H9 (cell line): ENCODE data around the gene RPS6KA4. TPM values are rescaled to one million over a fixed set of nuclear protein-coding genes. Genes with fewer than 3 reads are reported as not detected.

Experiments used
- DNase-seq: peaks from one replicate; pipeline ENCODE4 v3.0.0-alpha.2; 2017
- H2AFZ ChIP-seq: one replicate; pipeline ENCODE4 v1.6.1; 2013; ENCODE audit warnings: mild to moderate bottlenecking, low read length, control low read depth, moderate library complexity
- H2AK5ac ChIP-seq: 2 replicates; pipeline ENCODE4 v1.6.1; 2013; ENCODE audit warnings: low read length, control low read depth, mixed read lengths; ENCODE audit not compliant: insufficient read length
- H2BK120ac ChIP-seq: one replicate; pipeline ENCODE4 v1.6.1; 2013; ENCODE audit warnings: low read depth, mild to moderate bottlenecking, low read length, control low read depth, inconsistent platforms; ENCODE audit not compliant: poor library complexity, severe bottlenecking
- H2BK12ac ChIP-seq: 2 replicates; pipeline ENCODE4 v1.6.1; 2013; ENCODE audit warnings: low read length, control low read depth, mixed read lengths, low read depth; ENCODE audit not compliant: insufficient read length
- H2BK15ac ChIP-seq: 2 replicates; pipeline ENCODE4 v1.6.1; 2013; ENCODE audit warnings: low read depth, low read length, control low read depth
- H2BK20ac ChIP-seq: one replicate; pipeline ENCODE4 v1.6.1; 2013; ENCODE audit warnings: low read depth, mild to moderate bottlenecking, low read length, control low read depth, inconsistent platforms; ENCODE audit not compliant: poor library complexity, severe bottlenecking
- H2BK5ac ChIP-seq: 2 replicates; pipeline ENCODE4 v1.6.1; 2013; ENCODE audit warnings: low read length, control low read depth, mixed read lengths; ENCODE audit not compliant: insufficient read length
- H3K14ac ChIP-seq: 2 replicates; pipeline ENCODE4 v1.6.1; 2013; ENCODE audit warnings: low read length, control low read depth; ENCODE audit not compliant: insufficient read depth
- H3K18ac ChIP-seq: 2 replicates; pipeline ENCODE4 v1.6.1; 2013; ENCODE audit warnings: low read depth, mild to moderate bottlenecking, mixed read lengths, low read length, control low read depth; ENCODE audit not compliant: insufficient read length
- H3K23ac ChIP-seq: 2 replicates; pipeline ENCODE4 v1.6.1; 2013; ENCODE audit warnings: low read length, control low read depth, mixed read lengths, low read depth; ENCODE audit not compliant: insufficient read length
- H3K23me2 ChIP-seq: 2 replicates; pipeline ENCODE4 v1.6.1; 2013; ENCODE audit warnings: low read depth, mild to moderate bottlenecking, mixed read lengths, low read length, control low read depth; ENCODE audit not compliant: insufficient read length, poor library complexity, severe bottlenecking
- H3K27ac ChIP-seq: 2 replicates; pipeline ENCODE4 v1.5.1; 2013; ENCODE audit warnings: low read length, control low read depth, mixed read lengths, low read depth; ENCODE audit not compliant: insufficient read length
- H3K27me3 ChIP-seq: 2 replicates; pipeline ENCODE4 v1.6.1; 2013; ENCODE audit warnings: low read length, control low read depth, inconsistent platforms; ENCODE audit not compliant: insufficient read depth
- H3K4ac ChIP-seq: 2 replicates; pipeline ENCODE4 v1.6.1; 2013; ENCODE audit warnings: low read depth, mild to moderate bottlenecking, control low read depth, inconsistent platforms, low read length, moderate library complexity
- H3K4me1 ChIP-seq: 2 replicates; pipeline ENCODE4 v1.6.1; 2013; ENCODE audit warnings: low read length, control low read depth, inconsistent platforms; ENCODE audit not compliant: insufficient read depth
- H3K4me2 ChIP-seq: 2 replicates; pipeline ENCODE4 v1.6.1; 2013; ENCODE audit warnings: low read length, control low read depth, mixed read lengths; ENCODE audit not compliant: insufficient read length, insufficient read depth
- H3K56ac ChIP-seq: 2 replicates; pipeline ENCODE4 v1.6.1; 2013; ENCODE audit warnings: low read depth, mild to moderate bottlenecking, mixed read lengths, low read length, control low read depth; ENCODE audit not compliant: insufficient read length
- H3K79me1 ChIP-seq: 2 replicates; pipeline ENCODE4 v1.6.1; 2013; ENCODE audit warnings: low read depth, mild to moderate bottlenecking, moderate library complexity, low read length, control low read depth, inconsistent platforms; ENCODE audit not compliant: insufficient read depth, poor library complexity, severe bottlenecking
- H3K79me2 ChIP-seq: 2 replicates; pipeline ENCODE4 v1.6.1; 2013; ENCODE audit warnings: low read length, control low read depth, inconsistent platforms; ENCODE audit not compliant: insufficient read depth
- H3K9ac ChIP-seq: 2 replicates; pipeline ENCODE4 v1.6.1; 2013; ENCODE audit warnings: low read length, control low read depth, mixed read lengths; ENCODE audit not compliant: insufficient read length; ENCODE audit errors: extremely low read depth
- H3K9me3 ChIP-seq: one replicate; pipeline ENCODE4 v1.6.1; 2013; ENCODE audit warnings: low read depth, low read length, inconsistent platforms; ENCODE audit not compliant: control insufficient read depth
- H3T11ph ChIP-seq: one replicate; pipeline ENCODE4 v1.6.1; 2013; ENCODE audit warnings: mild to moderate bottlenecking, low read length, control low read depth, inconsistent platforms
- H4K20me1 ChIP-seq: one replicate; pipeline ENCODE4 v1.6.1; 2013; ENCODE audit not compliant: control insufficient read depth, insufficient read length, insufficient read depth
- H4K5ac ChIP-seq: 2 replicates; pipeline ENCODE4 v1.6.1; 2013; ENCODE audit warnings: low read depth, mild to moderate bottlenecking, mixed read lengths, low read length, control low read depth; ENCODE audit not compliant: insufficient read length
- H4K8ac ChIP-seq: replicated peaks from 2 replicates; pipeline ENCODE4 v1.6.1; 2013; ENCODE audit warnings: low read length, control low read depth, mixed read lengths, low read depth; ENCODE audit not compliant: insufficient read length
- H4K91ac ChIP-seq: 2 replicates; pipeline ENCODE4 v1.6.1; 2013; ENCODE audit warnings: low read depth, mild to moderate bottlenecking, moderate library complexity, mixed read lengths, low read length, control low read depth; ENCODE audit not compliant: insufficient read length
- H3K27ac Mint-ChIP-seq, 3 experiments: 2 replicates in 2 of 3; 3 replicates in 1 of 3; pipeline ENCODE4 v1.8.0; 2020 to 2021; ENCODE audit warnings: mixed read lengths in 3 of 3, mild to moderate bottlenecking in 1 of 3, moderate library complexity in 1 of 3
- H3K27me3 Mint-ChIP-seq: 2 replicates; pipeline ENCODE4 v1.8.0; 2021; ENCODE audit warnings: low read depth, mild to moderate bottlenecking, moderate library complexity, mixed read lengths
- H3K36me3 Mint-ChIP-seq, 3 experiments: 2 replicates in 2 of 3; 3 replicates in 1 of 3; pipeline ENCODE4 v1.8.0; 2020 to 2021; ENCODE audit warnings: low read depth in 3 of 3, mixed read lengths in 3 of 3; ENCODE audit not compliant: insufficient read depth in 1 of 3
- H3K4me1 Mint-ChIP-seq, 2 experiments: 2 replicates each; pipeline ENCODE4 v1.8.0; 2020; ENCODE audit warnings: mixed read lengths in 2 of 2
- H3K4me3 Mint-ChIP-seq, 2 experiments: 2 replicates in 1 of 2; 3 replicates in 1 of 2; pipeline ENCODE4 v1.8.0; 2020 to 2021; ENCODE audit warnings: mild to moderate bottlenecking in 2 of 2, mixed read lengths in 2 of 2, moderate library complexity in 1 of 2
- H3K9me3 Mint-ChIP-seq, 2 experiments: 2 replicates in 1 of 2; 3 replicates in 1 of 2; pipeline ENCODE4 v1.8.0; 2020; ENCODE audit warnings: mild to moderate bottlenecking in 2 of 2, mixed read lengths in 2 of 2, moderate library complexity in 1 of 2
- CTCF ChIP-seq: fragments of 200-600 bp; sonication (generic); conservative IDR thresholded peaks from 3 replicates; pipeline ENCODE4 v1.8.0; 2021; ENCODE audit warnings: antibody characterized with exemption, mild to moderate bottlenecking
- WGBS: extraction: QIAGEN DNeasy Blood & Tissue Kit; methylation state at CpG from one replicate; pipeline ENCODE4 v1.1.7; 2013; ENCODE audit warnings: missing lambda C conversion rate, low lambda C conversion rate, mixed read lengths; ENCODE audit not compliant: insufficient read length; ENCODE audit errors: extremely low coverage; 5-methylcytosine and 5-hydroxymethylcytosine counted together
- total RNA-seq: library from RNA; stranded (reverse); gene quantifications from 2 replicates; pipeline ENCODE4 v1.2.1, GENCODE V29; 2021

The RPS6KA4 gene
- total RNA-seq, 1 experiment from 2014 or later = 10.8 TPM

DNA sequence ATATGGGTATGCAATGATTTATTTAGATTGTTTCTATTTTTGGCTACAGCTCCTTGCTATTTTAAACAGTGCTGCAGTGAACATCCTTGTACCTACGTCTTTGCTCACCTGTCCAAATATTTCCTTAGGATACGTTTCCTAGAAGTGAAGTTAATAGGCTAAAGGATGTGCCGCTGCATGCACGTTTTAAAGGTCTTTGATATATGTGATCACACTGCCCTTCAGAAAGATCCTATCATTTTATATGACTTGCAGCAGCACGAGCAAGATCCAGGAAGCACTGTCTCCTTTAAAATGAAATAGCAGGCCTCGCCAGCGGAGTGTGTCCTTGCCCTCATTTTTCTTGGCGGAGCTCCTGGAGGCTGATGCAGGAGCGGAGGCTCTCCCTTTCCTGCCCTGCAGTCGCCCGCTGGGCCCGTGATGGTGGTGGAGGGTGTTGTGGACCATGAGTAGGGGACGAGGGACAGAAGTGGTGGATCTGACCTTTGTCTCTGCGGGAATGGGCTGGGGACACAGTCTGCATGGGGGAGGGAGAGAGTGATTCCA is 19.4 kb downstream of the RPS6KA4 start:
- no peaks in the 10 kb centered on the region for H3K9me3 Mint-ChIP-seq
- Histone ChIP-seq H4K91ac (no peak overlapping the region), H4K5ac (no peak overlapping the region), H3K27ac (no peak overlapping the region), H2BK12ac (no peak overlapping the region), H3K9ac (no peak overlapping the region), H3T11ph (no peak overlapping the region), H2BK15ac (no peak overlapping the region), H3K4me2 (no peak overlapping the region), H4K8ac (no peak overlapping the region), H3K79me2 (no peaks in the 10 kb centered on the region), H3K4ac (no peak overlapping the region), H3K79me1 (no peaks in the 10 kb centered on the region), H2BK20ac (no peak overlapping the region), H2BK5ac (no peak overlapping the region), H3K27me3 (no peaks in the 10 kb centered on the region), H2AK5ac (no peak overlapping the region), H4K20me1 (no peaks in the 10 kb centered on the region), H3K23ac (no peak overlapping the region), H2AFZ (no peak overlapping the region), H2BK120ac (no peak overlapping the region), H3K4me1 (no peaks in the 10 kb centered on the region; the same call in 1 of the 2 replicates), H3K56ac (no peak overlapping the region), H3K23me2 (no peaks in the 10 kb centered on the region), H3K18ac (no peak overlapping the region), H3K14ac (no peak overlapping the region; the same call in 1 of the 2 replicates), H3K9me3 (no peaks in the 10 kb centered on the region)
- WGBS = no CpG with 5 or more reads among the region's 14 CpGs
- peaks cover 2% of the 10 kb centered on the region for H3K27me3 Mint-ChIP-seq
- TF ChIP-seq CTCF = no peak
- no peaks in the 10 kb centered on the region for H3K36me3 Mint-ChIP-seq
- H3K27ac Mint-ChIP-seq = no peak overlapping the region
- H3K4me1 Mint-ChIP-seq = peaks cover 4 to 5% of the 10 kb centered on the region in 2 experiments
- DNase-seq = no peak
- no peak overlapping the region for H3K4me3 Mint-ChIP-seq
